Activated T-helper 1 cell treated with Interleukin-2 at 50 U/mL for 16 hours (primary cell): ENCODE results near the gene SMARCD2.

Experiments used
- DNase-seq: peaks from one replicate; pipeline ENCODE4 v3.0.0-alpha.2; 2020; ENCODE audit warnings: low read depth

The SMARCD2 gene

DNA sequence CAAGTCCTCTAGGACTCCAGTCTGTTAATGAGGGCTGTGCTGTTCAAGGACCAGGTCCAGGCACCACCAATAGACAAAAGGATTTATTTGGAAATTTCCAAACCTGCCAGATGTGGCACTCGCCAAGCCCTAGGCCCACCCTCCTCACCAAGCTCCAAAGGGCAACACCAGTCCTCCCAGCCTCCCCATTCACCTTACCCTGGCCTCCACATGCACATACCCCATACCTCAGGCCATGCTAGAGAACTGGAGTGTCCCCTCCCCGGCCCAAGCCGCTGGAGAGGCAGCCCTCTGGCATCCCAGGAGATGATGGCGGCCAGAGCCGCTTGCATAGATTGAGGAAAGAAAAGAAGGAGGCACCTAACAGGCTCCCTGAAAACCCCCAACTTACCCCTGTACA, 10.5 kb downstream of the SMARCD2 start:
- DNase-seq, result no peak

DNA sequence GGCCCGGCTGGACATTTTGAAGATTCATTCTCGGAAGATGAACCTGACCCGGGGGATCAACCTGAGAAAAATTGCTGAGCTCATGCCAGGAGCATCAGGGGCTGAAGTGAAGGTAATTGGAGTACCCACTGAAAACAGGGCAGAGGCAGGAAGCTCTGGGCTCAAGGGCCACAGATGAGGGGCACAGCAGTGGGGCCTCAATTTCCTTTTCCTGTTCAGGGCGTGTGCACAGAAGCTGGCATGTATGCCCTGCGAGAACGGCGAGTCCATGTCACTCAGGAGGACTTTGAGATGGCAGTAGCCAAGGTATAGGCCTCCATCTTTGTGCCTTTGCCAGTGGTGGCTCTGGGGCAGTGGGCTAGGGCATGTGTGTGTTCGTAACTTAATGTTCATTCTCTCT, 11.0 kb downstream of the SMARCD2 start:
- no peak for DNase-seq

DNA sequence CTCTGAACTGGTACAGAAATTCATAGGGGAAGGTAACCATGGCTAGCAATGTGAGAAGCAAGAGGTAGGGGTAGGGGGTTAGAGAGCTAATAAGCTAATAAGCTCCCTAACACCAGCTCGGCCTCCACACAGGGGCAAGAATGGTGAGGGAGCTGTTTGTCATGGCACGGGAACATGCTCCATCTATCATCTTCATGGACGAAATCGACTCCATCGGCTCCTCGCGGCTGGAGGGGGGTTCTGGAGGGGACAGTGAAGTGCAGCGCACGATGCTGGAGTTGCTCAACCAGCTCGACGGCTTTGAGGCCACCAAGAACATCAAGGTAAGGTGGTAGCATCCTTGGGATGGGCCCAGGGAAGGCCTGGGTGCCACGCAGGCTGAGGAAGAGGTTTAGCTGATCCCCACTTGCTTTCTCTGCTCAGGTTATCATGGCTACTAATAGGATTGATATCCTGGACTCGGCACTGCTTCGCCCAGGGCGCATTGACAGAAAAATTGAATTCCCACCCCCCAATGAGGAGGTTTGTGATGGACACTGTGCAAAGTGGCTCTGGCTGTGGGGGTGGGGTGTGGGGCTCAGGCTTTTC, 11.5 kb downstream of the SMARCD2 start:
- no peak for DNase-seq

DNA sequence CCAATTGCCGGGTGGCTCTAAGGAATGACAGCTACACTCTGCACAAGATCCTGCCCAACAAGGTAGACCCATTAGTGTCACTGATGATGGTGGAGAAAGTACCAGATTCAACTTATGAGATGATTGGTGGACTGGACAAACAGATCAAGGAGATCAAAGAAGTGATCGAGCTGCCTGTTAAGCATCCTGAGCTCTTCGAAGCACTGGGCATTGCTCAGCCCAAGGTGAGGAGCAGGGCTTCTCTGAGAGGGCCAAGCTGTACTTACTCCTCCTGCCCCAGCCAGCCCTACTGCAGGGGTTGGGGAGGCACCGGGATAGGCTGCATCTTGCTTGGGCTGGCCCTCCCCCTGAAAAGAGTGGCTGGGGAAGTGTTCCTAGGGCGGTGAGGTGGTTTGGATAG, 12.2 kb downstream of the SMARCD2 start:
- DNase-seq, result no peak

DNA sequence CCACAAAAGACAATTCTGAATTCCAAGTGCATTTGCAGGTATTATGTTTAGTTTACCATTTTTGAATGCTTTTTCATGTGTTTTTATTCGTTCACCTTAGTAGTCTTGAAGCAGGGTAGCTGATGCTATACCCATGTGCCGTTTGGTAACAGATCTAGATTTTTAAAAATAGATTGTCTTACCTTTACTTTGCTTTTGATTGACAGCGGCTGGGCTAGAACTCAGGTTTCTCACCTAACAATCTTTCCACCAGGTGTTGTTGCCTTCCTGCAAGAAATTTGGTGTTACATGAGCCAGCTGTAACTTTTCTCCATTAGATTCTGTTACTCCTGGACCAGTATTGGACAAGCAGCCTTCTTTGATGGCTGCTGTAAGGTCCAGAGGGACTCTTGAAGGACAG, 13.5 kb downstream of the SMARCD2 start:
- no peak for DNase-seq

DNA sequence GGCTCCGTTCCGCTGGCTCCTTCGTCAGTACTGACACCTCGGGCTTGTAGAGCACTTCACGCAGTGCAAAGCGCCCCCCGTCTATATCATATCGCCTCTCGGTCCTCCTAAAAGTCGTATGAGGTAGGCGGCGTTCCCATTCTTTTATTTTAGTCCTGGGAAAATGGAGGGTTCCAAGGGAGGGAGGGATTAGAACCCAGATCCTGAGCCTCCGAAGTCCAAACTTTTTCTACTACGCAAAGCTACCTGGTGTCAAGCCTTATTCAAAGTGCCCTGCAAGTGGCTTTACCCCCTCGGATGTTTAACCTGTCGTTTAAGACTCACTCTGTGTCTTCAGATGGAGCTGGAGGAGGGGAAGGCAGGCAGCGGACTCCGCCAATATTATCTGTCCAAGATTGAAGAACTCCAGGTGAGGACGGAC, 14.7 kb downstream of the SMARCD2 start:
- no peak for DNase-seq

DNA sequence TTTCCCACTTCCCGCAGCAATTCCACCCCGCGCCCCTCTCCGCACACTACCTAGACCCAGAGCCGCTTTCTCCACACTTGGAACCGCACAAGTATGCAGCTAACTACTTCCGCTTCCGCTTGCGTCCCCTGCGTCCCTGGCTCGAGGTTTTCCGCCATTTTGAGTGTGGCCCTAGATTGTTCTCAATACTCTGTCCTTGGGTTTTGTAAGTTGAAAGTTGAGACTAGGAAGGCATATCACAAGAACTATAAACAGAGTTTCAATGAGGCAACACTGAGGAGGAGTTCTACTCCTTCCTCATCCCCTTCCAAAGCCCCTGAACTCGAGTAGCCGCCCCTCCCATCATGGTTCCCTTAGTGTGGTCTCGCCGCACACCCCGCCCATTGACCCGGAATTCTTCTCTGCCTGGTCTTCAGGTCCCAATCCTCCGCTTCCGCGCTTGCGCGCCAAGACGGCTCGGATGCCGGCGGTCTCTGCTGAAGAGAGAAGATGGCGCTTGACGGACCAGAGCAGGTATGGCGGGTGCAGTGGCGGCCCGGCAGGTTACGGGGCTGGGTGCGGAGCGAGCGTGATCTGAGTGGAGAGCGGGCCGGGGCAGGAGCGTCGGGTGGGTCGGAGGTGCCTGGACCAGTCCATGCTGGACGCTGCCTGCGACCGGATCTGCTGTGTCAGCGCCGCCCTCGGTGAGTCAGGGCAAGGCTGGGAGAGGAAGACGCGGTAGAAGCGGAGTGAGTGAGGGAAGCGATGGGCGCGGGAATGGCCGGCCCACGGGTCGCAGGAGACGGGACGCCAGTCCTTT, 15.3 kb downstream of the SMARCD2 start, which contains the start of the genes FTSJ3 and PSMC5:
Gene FTSJ3 (minus strand): TSS at position 662 of the 799 bp plus-strand sequence. CDS start 761 bp downstream, outside the sequence.
Gene PSMC5 (plus strand): TSS at position 430 of the 799 bp plus-strand sequence. CDS start 60 bp downstream, at position 490.
- DNase-seq, result peak; percentile 92

DNA sequence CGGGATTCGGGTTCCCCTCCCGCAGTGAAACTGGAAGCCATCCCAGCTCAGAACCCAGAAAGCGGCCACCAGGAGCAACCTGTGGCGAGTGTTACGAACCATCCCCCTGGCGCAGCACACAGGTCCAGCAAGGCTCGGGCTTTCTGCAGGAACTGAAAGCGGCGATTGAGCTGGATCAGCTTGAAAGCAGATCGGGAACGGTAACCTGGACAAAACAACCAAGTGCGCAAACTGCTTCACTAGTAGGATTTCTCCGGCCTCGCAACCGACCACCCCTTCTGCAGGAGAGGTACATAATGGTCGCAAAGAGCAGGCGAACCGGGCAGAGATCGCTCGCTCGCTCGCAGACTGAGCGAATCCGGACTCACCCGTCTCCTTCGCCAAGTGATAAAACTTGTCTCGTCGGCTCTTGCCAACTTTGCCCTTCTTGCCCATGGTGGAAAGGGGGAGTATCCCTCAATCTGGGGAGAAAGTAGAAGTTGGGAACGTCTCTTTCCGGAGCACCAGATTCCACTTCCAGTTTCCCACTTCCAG, 15.9 kb downstream of the SMARCD2 start:
- DNase-seq, result no peak

DNA sequence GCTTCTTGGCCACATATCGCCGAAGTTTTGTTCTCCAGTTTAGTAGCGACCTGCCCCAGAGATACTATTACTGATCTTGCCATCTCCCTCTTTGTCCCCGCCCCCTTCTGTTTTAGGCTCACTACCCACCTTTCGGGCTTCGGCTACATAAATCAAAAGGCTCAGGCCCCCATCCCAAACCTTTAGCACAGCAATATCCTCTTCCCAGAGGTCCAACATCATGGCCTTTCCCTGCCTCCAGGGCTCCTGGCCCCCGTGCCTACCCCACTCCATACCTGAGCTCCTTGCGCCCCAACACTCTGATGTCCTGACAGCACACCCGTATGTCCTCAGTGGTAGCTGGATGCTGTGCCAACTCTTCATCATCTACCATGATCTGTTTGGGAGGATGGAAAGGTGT, 18.1 kb downstream of the SMARCD2 start:
- DNase-seq, result no peak

DNA sequence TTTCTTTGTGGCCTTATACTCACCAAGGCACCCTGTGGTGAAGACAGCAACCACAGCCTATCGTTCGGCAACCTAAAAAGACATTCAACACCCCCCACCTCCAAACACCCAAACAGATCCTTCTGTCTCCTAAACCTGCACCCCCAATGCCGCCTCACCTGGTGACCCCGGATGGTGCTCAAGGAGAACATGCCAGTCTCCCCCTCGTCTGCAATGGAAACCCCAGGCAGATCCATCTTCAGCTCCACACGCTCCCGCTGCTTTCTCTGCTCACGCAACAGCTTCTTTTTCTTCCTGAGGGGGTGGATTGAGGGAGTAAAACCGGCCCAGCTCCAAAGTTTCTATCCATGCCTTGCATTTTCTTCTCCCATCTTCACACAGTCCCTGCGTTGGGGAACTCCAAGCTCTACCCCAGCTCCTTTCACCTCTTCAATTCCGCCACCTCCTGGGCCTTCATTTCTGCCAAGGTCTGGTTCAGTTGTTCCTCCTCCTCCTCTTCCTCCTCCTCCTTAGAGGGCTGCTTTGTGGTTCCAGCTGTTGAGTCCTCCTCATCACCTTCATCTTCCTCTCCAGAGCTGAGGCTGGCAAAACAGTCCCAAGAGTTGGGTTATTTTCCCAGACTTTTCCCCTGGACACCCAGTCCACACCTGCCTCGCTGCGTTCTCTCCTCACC, 18.7 kb downstream of the SMARCD2 start:
- DNase-seq, result no peak

DNA sequence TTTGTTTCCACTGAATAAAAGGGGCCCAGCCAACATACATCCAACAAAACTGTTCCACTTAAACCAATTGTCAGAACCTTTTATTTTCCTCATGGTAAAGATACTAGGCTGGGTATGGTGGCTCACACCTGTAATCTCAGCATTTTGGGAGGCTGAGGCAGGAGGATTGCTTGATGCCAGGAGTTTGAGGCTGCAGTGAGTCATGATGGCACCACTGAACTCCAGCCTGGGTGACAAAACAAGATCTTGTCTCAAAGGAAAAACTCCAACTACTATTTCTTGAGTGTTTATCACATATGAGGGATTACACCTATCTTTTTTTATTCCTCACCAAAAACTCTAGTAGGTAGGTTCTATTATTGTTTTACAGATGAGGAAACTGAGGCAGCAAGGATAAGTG, 19.9 kb downstream of the SMARCD2 start:
- DNase-seq, result no peak

DNA sequence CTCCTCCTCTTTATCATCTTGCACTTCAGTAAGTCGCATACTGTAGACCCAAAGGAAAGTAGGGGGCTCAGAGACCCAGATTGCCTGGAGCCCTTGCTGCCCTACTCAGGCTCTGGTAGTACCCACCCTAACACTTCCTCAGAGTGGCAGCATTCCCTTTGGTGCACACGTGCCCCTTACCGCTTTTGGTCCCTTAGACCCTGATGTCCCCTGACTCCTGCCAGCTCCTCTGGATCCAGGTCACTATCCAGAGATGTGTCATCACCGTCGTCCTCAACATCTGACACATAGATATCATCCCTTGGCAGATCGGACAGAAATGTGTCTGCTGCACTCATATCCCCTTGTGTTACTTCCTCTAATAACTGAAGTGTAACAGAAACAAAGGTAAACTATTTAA, 20.7 kb downstream of the SMARCD2 start:
- no peak for DNase-seq

DNA sequence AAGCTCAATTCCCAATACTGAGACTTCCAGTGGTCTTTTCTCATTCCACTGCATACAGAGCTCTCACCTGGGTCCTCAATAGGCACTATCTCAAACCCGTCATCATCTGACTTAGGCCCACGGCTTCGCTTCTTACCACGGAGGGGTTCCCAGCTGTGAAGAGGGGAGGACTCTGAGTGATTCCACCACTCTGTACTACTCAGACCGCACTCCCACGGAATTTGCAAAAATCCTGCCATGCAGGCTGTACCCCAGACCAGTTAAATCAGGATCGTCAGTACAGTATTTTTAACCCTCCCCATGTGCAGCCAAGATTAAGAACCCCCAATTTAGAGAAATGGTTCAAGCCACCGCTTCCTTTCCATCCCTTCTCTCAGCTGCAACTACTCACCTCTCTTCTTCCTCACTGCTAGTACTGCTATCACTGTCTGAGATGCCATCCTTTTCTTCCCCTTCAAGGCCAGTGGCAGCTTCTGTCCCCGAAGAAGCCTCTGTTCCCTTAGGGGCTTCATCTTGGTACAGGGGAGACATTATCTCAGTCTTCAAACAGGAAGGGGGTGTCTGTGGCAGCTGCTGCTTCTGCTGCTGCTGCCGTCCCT, 21.4 kb downstream of the SMARCD2 start:
- DNase-seq, result no peak

DNA sequence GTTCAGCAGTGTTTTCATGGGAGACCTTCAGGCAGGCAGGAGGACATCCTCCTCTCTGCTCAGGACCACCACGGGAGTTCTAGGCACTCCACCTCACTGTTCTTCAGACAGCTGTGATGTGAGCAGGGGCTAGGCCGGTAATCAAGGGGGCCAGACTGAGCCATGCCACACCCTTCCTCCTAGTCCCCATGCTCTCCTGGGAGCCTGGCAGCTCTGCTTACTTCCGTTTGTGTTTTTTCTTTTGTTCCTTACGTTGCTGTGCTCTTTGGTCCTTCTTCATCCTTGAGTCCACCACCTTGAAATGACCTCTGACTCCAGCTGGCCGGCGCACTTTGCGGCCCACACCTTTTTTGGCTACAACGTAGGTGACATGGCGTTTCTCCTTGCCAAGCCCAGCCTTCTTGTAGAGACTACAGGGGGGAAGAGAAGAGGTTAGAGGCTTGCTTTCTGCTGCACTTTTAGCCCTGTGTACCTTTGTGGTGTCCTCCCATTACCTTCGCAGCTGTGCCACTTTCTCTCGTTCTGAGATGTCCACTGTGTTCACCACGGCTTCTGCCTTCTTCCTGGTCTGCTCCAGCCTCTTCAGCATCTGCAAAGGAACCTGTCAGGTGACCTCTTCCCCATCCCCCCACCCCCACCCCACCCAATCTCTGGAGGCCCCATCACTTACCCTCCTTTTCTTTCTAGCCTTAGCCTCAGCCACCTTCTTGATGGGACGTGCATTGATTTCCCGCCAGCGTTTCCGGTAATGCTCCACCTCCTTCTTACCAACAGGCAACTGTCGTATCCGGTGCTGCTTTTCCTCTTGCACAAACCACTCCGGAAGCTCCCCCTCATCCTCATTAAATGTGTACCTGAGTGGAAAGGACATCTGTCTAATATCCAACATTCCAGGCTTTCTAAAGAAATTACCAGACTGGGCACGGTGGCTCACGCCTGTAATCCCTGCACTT, 22.6 kb downstream of the SMARCD2 start:
- no peak for DNase-seq

DNA sequence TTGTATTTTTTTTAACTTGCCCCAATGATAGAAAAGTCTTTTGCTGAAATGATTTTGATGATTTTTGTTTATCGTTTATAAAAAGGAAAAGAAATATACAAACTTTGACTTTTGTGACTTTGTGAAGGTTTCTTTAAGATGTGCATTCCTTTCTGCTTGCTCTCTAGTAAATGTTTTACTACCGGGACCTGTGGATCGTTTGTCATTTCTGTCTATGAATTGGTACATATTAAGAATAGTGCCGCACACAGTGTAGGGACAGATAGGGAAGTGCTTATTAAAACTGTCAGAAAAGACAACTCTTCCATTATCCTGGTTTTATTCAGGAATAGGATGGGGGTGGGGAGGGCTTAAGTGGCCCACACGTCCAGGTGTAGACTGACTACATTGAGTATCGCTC, 23.4 kb downstream of the SMARCD2 start:
- DNase-seq, result no peak

DNA sequence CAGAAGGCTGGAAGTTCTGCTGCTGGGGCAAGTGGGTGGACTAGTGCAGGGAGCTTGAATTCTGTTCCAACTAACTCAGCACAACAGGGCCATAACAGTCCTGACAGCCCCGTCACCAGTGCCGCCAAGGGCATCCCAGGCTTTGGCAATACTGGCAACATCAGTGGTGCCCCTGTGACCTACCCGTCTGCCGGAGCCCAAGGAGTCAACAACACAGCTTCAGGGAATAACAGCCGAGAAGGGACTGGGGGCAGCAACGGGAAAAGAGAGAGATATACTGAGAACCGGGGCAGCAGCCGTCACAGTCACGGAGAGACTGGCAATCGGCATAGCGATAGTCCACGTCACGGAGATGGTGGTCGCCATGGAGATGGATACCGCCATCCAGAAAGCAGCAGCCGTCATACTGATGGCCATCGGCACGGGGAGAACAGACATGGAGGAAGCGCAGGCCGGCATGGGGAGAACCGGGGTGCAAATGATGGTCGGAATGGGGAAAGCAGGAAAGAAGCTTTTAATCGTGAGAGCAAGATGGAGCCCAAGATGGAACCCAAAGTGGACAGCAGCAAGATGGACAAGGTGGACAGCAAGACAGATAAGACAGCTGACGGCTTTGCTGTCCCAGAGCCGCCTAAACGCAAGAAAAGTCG, 24.6 kb downstream of the SMARCD2 start:
- DNase-seq, result no peak

DNA sequence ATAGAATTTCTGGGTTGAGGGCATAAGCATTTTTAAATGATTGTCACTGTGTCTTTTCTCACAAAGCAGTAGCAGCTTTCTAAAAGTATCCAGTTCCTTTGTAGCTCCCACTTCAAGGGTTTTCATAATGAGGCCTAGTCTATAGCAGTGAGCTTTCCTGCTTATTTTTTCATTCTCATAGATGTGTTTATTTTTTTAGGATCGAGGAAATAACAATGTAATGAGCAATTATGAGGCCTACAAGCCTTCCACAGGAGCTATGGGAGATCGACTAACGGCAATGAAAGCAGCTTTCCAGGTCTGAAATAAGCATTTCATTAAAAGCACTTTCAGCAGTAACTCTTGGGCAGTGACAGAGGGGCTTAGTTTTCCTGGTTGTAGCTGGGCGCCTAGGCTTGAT, 25.8 kb downstream of the SMARCD2 start:
- no peak for DNase-seq

DNA sequence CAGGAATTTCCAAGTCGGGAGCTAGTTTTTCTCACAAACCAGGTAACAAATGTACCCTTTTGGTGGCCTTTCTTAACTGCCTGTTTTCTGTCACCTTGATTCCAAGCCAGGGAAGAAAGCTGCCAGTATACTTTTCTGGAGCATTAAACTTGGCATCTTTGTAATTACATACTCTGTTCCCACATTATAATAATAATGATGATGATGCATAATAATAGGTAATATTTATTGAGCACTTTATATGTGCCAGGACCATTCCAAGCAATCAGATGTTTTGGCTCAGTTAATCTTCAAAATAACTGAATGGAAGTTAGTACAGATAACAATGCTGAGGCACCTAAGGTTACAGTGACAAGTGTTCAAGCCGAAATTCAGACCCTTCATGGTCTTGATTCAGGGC, 26.4 kb downstream of the SMARCD2 start:
- no peak for DNase-seq

DNA sequence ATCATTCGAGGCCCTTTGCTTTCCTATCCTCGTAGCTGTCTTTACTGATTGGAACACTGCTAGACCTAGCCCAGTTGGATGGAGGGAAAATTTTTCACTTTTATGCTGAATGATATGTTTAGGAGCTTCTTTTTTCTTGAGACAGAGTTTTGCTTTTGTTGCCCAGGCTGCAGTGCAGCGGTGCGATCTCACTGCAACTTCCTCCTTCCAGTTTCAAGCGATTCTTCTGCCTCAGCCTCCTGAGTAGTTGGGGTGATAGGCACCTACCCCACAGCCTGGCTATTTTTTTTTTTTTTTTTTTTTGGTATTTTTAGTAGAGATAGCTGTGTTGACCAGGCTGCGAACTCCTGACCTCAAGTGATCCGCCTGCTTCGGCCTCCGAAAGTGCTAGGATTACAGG, 32.5 kb downstream of the SMARCD2 start:
- DNase-seq, result no peak

DNA sequence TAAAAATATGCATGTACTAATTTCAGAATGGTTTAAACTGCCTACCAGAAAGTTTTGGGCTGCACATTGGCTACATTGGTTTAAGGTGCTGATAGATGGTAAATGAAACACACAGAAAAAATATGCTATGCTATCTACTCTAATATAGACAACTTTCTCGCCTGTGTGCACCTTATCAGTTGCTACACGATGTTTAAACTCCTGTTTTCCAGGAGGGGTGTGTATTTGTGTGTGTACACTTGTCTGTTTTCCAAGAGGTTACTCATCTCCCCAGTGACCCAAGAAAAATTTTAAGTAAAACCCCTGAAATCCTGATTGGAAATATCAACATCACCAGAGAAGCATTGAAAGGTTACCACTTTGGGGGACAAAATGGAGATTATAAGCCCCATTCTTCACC, 36.9 kb downstream of the SMARCD2 start:
- DNase-seq, result no peak

DNA sequence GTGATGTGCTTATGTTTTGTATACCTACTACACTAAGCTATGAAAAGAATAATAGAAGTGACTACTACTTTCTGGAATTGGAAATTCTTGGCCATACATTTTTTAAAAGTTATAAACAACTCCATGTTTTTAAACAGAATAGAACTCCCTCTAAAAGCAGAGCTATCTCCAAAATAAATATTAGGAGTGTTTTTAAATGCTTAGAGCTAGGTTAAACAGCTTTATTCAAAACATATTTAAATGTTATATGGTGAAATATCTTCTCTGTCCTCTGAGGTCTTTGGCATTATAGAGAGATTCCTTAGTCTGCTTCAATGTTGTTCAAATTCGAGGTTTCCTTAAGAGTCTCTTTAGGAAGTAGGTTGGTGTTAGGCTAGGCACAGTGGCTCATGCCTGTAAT, 38.2 kb downstream of the SMARCD2 start:
- no peak for DNase-seq
